Measurements from ENCODE around the gene SMIM20. TPM values are rescaled to one million over a fixed set of nuclear protein-coding genes. Genes with fewer than 3 reads are reported as not detected.

The SMIM20 gene
- total RNA-seq, 4 donors from 2014 or later = 36.4 to 59.4 (median 48.3) TPM

- TF ChIP-seq CTCF (IDR thresholded peaks at IDR 0.05 in 4 of 5, conservative IDR thresholded peaks at IDR 0.05 in 1 of 5) (no peak), POLR2A (IDR thresholded peaks at IDR 0.05) (no peak)
- in situ Hi-C loops (cut with MboI; ENCODE audit: low sequenced_read_pairs in 4 of 4) = no loop called here
- no peak for ATAC-seq
These were observed 32.8 kb upstream of the SMIM20 start for GRCh38 chr4:25881193-25881592.

GRCh38 chr4:25882226-25882625 lies 31.8 kb upstream of the SMIM20 start:
- no peak for ATAC-seq
- intact Hi-C loops (cut with DNase I; ENCODE audit: low total_unique reads) = no loop called here
- TF ChIP-seq POLR2A (IDR thresholded peaks at IDR 0.05) = no peak
- no peak for TF ChIP-seq CTCF (IDR thresholded peaks at IDR 0.05 in 4 of 5, conservative IDR thresholded peaks at IDR 0.05 in 1 of 5)
- in situ Hi-C loops (cut with MboI; ENCODE audit: low sequenced_read_pairs in 4 of 4) = no loop called here
- Histone ChIP-seq H3K27ac (no peak overlapping the region), H3K9me3 (no peaks in the 10 kb centered on the region), H3K27me3 (no peaks in the 10 kb centered on the region), H3K4me3 (no peak overlapping the region), H3K4me1 (no peaks in the 10 kb centered on the region), H3K36me3 (no peaks in the 10 kb centered on the region)
- no peak for DNase-seq

More at GRCh38 chr4:25881193-25881592, 32.8 kb upstream of the SMIM20 start:
- H3K27me3 ChIP-seq = no peaks in the 10 kb centered on the region
- no peak overlapping the region for H3K4me3 ChIP-seq
- no peak for DNase-seq
- intact Hi-C loops (cut with DNase I; ENCODE audit: low total_unique reads) = no loop called here
- no peaks in the 10 kb centered on the region for H3K9me3 ChIP-seq
- H3K27ac ChIP-seq = no peak overlapping the region
- no peaks in the 10 kb centered on the region for H3K4me1 ChIP-seq
- H3K36me3 ChIP-seq = no peaks in the 10 kb centered on the region

GRCh38 chr4:25883565-25883964 lies 30.5 kb upstream of the SMIM20 start:
- Histone ChIP-seq H3K27me3 (no peaks in the 10 kb centered on the region), H3K27ac (no peak overlapping the region), H3K36me3 (no peaks in the 10 kb centered on the region), H3K4me1 (no peaks in the 10 kb centered on the region), H3K4me3 (no peak overlapping the region), H3K9me3 (no peaks in the 10 kb centered on the region)
- no peak for ATAC-seq
- no peak for DNase-seq
- in situ Hi-C loops (cut with MboI; ENCODE audit: low sequenced_read_pairs in 4 of 4) = no loop called here
- TF ChIP-seq POLR2A (IDR thresholded peaks at IDR 0.05) = no peak
- no peak for TF ChIP-seq CTCF (IDR thresholded peaks at IDR 0.05 in 4 of 5, conservative IDR thresholded peaks at IDR 0.05 in 1 of 5)
- intact Hi-C loops (cut with DNase I; ENCODE audit: low total_unique reads) = no loop called here

- DNase-seq (no peak), ATAC-seq (no peak)
- in situ Hi-C loops (cut with MboI; ENCODE audit: low sequenced_read_pairs in 4 of 4) (no loop called here), intact Hi-C loops (cut with DNase I; ENCODE audit: low total_unique reads) (no loop called here)
- no peaks in the 10 kb centered on the region for H3K27me3 ChIP-seq
- no peak overlapping the region for H3K27ac ChIP-seq
- H3K9me3 ChIP-seq = no peaks in the 10 kb centered on the region
- H3K4me3 ChIP-seq = no peak overlapping the region
- no peaks in the 10 kb centered on the region for H3K36me3 ChIP-seq
- no peak for TF ChIP-seq CTCF (IDR thresholded peaks at IDR 0.05 in 4 of 5, conservative IDR thresholded peaks at IDR 0.05 in 1 of 5)
- TF ChIP-seq POLR2A (IDR thresholded peaks at IDR 0.05) = no peak
- H3K4me1 ChIP-seq = no peaks in the 10 kb centered on the region
These were observed 29.8 kb upstream of the SMIM20 start for GRCh38 chr4:25884031-25884782.

GRCh38 chr4:25888781-25889180 lies 25.2 kb upstream of the SMIM20 start:
- no peaks in the 10 kb centered on the region for H3K9me3 ChIP-seq
- no peaks in the 10 kb centered on the region for H3K4me1 ChIP-seq
- H3K27ac ChIP-seq = no peak overlapping the region
- no peak for TF ChIP-seq POLR2A (IDR thresholded peaks at IDR 0.05)
- ATAC-seq (no peak), DNase-seq (no peak)
- H3K27me3 ChIP-seq = no peaks in the 10 kb centered on the region
- H3K36me3 ChIP-seq = no peaks in the 10 kb centered on the region
- intact Hi-C loops (cut with DNase I; ENCODE audit: low total_unique reads) (no loop called here), in situ Hi-C loops (cut with MboI; ENCODE audit: low sequenced_read_pairs in 4 of 4) (no loop called here)
- H3K4me3 ChIP-seq = no peak overlapping the region

Data from gastrocnemius medialis (tissue), 4 donors.